D341Med (cell line): Measurements from ENCODE around the gene ZNF112.

Experiments
- DNase-seq: peaks from one replicate; pipeline ENCODE4 v3.0.0; 2012; ENCODE audit warnings: low spot score

The ZNF112 gene

DNA sequence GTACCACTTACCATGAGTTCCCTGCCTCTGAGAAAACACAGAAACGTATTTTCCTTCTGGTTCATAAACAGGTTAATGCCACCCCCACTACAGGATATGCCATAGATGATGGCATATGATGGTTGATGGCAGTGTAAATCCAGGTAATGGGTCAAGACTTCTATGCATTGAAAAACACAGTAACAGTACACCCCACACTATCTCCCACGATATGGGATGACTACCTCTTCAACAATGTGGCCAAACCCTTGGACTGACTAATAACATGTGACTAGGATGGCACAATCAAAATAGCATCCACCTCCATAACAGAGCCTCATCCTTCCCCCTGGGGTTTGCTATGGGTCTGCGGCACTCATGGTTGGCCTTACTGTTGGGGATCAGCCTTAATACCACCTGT lies 73.6 kb downstream of the ZNF112 start:
- DNase-seq = no peak

DNA sequence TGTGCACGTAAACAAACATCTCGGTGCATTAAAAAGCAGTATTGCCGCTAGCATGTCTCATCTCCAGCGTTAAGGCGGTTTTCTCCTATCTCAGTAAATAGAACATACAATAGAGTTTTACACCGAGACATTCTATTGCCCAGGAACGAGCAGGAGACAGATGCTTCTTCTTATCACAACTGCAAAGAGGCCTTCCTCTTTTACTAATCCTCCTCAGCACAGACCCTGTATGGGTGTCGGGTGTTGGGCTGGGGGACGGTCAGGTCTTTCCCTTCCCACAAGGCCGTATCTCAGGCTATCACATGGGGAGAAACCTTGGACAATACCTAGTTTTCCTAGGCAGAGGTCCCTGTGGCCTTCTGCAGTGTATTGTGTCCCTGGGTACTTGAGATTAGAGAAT lies 75.6 kb downstream of the ZNF112 start:
- no peak for DNase-seq

DNA sequence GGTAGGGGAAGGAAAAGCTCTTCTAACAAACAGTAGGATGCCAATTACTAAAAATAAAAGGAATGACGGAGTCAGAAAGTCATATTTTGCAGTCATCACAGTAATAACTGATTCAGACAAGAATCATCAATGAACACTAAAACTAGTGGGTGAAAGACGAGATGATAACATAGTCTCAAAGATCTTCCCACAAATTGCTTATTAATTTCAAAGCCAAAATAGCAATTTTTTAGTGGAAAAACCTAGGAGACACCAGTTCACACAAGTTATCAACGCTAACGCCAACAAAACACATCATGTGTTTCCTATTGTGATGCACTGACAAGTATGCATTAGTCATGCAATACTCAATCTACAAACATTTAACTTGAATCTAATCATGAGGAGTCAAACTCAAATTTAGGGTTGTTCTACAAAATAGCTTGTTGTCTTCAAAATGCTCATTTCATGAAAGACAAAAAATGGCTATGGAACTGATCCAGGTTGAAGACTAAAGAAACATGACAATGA lies 78.2 kb downstream of the ZNF112 start:
- DNase-seq = no peak

DNA sequence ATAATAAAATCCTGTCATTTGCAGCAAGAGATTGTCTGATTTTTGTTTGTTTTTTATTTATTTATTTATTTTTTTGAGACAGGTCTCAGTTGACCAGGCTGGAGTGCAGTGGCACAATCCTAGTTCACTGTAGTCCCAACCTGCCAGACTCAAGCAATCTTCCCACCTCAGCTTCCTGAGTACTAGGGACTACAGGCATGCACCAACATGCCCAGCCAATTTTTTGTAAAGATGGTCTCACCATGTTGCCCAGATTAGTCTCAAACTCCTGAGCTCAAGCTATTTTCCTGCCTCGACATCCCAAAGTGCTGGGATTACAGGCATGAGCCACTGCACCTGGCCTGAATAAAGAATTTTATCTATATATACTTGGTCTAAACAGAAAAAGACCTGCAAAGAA lies 79.1 kb downstream of the ZNF112 start:
- no peak for DNase-seq
